HepG2 (cell line): ENCODE results near the gene SMCO4. TPM values are rescaled to one million over a fixed set of nuclear protein-coding genes. Genes with fewer than 3 reads are reported as not detected.

Experiments used
- ATAC-seq: fragments of 200-7000 bp; cut with Tn5 transposase; 3 replicates; pipeline ENCODE4 v1.9.1; 2020; ENCODE audit warnings: mild to moderate bottlenecking, moderate library complexity
- BruUV-seq: library from RNA; stranded (reverse); fragments of 400-500 nt; replicated peaks from 2 replicates; lab custom pipeline; 2021; lab: Mats Ljungman, UMichigan
- CTCF ChIA-PET: fragments of 300-600 bp; formaldehyde crosslinking; extraction: SDS; loops from one replicate; lab custom pipeline; 2021; ENCODE audit warnings: low total read pairs, inconsistent platforms, low intra/inter-chr PET ratio; lab: Yijun Ruan, JAX
- POLR2A ChIA-PET: fragments of 350-600 bp; sonication (Branson Sonifier 250); formaldehyde crosslinking; loops from one replicate; lab custom pipeline; 2020; ENCODE audit warnings: antibody characterized with exemption, inconsistent platforms; lab: Yijun Ruan, JAX
- DNase-seq: peaks from one replicate; pipeline ENCODE4 v3.0.0-alpha.2; 2015; ENCODE audit warnings: low spot score
- FAIRE-seq: peaks from 3 replicates; lab custom pipeline; 2011; peaks lifted over from hg19 to GRCh38; lab: Jason Lieb, UNC
- H2AFZ ChIP-seq: one replicate; pipeline ENCODE4 v1.6.1; 2011; ENCODE audit warnings: low read length, inconsistent platforms
- H3K27ac ChIP-seq: fragments of 300-600 bp; 3 replicates; pipeline ENCODE4 v1.8.0; 2011; ENCODE audit warnings: mixed run types, mild to moderate bottlenecking, mixed read lengths, low read length, inconsistent platforms; ENCODE audit not compliant: insufficient read depth; ENCODE audit errors: extremely low read length
- H3K27me3 ChIP-seq, 2 experiments: fragments of 200-600 bp in 1 of 2; 2 replicates in 1 of 2; 3 replicates in 1 of 2; pipeline versions ENCODE4 v1.6.0 to v1.8.0; 2011; ENCODE audit warnings: low read length in 2 of 2, mild to moderate bottlenecking in 2 of 2, moderate library complexity in 2 of 2, inconsistent platforms in 1 of 2; ENCODE audit not compliant: insufficient read depth in 2 of 2, control insufficient read depth in 1 of 2
- H3K36me3 ChIP-seq, 2 experiments: fragments of 200-600 bp in 1 of 2; replicated peaks in 1 of 2; 2 replicates in 1 of 2; 3 replicates in 1 of 2; pipeline versions ENCODE4 v1.5.1 to v1.8.0; 2011; ENCODE audit warnings: low read length in 2 of 2, inconsistent platforms in 1 of 2; ENCODE audit not compliant: insufficient read depth in 2 of 2, control insufficient read depth in 1 of 2
- H3K4me1 ChIP-seq: 2 replicates; pipeline ENCODE4 v1.5.1; 2012; ENCODE audit warnings: low read length, inconsistent platforms; ENCODE audit not compliant: insufficient read depth
- H3K4me2 ChIP-seq: 2 replicates; pipeline ENCODE4 v1.6.0; 2011; ENCODE audit warnings: low read depth, low read length, inconsistent platforms
- H3K4me3 ChIP-seq, 3 experiments: fragments of 200-600 bp in 1 of 3; sonication (generic), shearing (Covaris generic) in 1 of 3; replicated peaks in 1 of 3; 2 replicates each; pipeline ENCODE4 v1.5.1; 2011 to 2016; ENCODE audit warnings: low read length in 3 of 3, inconsistent platforms in 2 of 3, low read depth in 2 of 3, mild to moderate bottlenecking in 2 of 3, control low read depth in 1 of 3, mixed read lengths in 1 of 3; ENCODE audit not compliant: insufficient read depth in 1 of 3
- H3K79me2 ChIP-seq: one replicate; pipeline ENCODE4 v1.6.1; 2011; ENCODE audit warnings: low read length, inconsistent platforms; ENCODE audit not compliant: insufficient read depth
- H3K9ac ChIP-seq: 2 replicates; pipeline ENCODE4 v1.6.0; 2011; ENCODE audit warnings: mild to moderate bottlenecking, low read depth, low read length, inconsistent platforms; ENCODE audit not compliant: insufficient read depth
- H3K9me3 ChIP-seq: 2 replicates; pipeline ENCODE4 v1.5.1; 2012; ENCODE audit warnings: mild to moderate bottlenecking, low read length
- H4K20me1 ChIP-seq: 2 replicates; pipeline ENCODE4 v1.6.0; 2011; ENCODE audit warnings: inconsistent platforms, mild to moderate bottlenecking, low read length, moderate library complexity; ENCODE audit not compliant: insufficient read depth
- BCLAF1 ChIP-seq: fragments of 450-650 bp; IDR thresholded peaks from 2 replicates; pipeline ENCODE4 v1.6.1; 2017; ENCODE audit warnings: mild to moderate bottlenecking
- HNF4G ChIP-seq, 2 experiments: sonication (generic) in 1 of 2; formaldehyde crosslinking in 1 of 2; IDR thresholded peaks; 2 replicates each; pipeline versions ENCODE4 v1.4.0 to v1.6.1; 2011 to 2020; ENCODE audit warnings: borderline replicate concordance in 2 of 2, low read depth in 2 of 2, mild to moderate bottlenecking in 2 of 2, low read length in 1 of 2, missing genetic modification reagents in 1 of 2, moderate library complexity in 1 of 2
- IRF1 ChIP-seq: sonication (generic); formaldehyde crosslinking; IDR thresholded peaks from 2 replicates; pipeline ENCODE4 v1.4.0; 2020; ENCODE audit warnings: low read depth, mild to moderate bottlenecking, missing genetic modification reagents
- SAP130 ChIP-seq: IDR thresholded peaks from 2 replicates; pipeline ENCODE4 v1.6.1; 2016; ENCODE audit warnings: low read depth
- SMC3 ChIP-seq: IDR thresholded peaks from 2 replicates; pipeline ENCODE4 v1.6.1; 2011; ENCODE audit warnings: low read length, improper control_type of control experiment
- SPEN ChIP-seq: sonication (generic); formaldehyde crosslinking; IDR thresholded peaks from 2 replicates; pipeline ENCODE4 v1.5.1; 2020; ENCODE audit warnings: low read depth, mild to moderate bottlenecking, missing genetic modification reagents
- TFE3 ChIP-seq: IDR thresholded peaks from 2 replicates; pipeline ENCODE4 v1.6.1; 2016
- ZNF30 ChIP-seq: sonication (generic); formaldehyde crosslinking; IDR thresholded peaks from 2 replicates; pipeline ENCODE4 v1.5.0; 2020; ENCODE audit warnings: mild to moderate bottlenecking, missing genetic modification reagents
- ZNF749 ChIP-seq: sonication (generic); formaldehyde crosslinking; IDR thresholded peaks from 2 replicates; pipeline ENCODE4 v1.8.0; 2022; ENCODE audit warnings: mild to moderate bottlenecking, missing genetic modification reagents, moderate library complexity, borderline replicate concordance
- ZNF879 ChIP-seq: sonication (generic); formaldehyde crosslinking; IDR thresholded peaks from 2 replicates; pipeline ENCODE4 v1.8.1; 2023; ENCODE audit warnings: missing genetic modification reagents
- WGBS: methylation state at CpG from one replicate; pipeline ENCODE4 v1.1.6; 2017; ENCODE audit warnings: low lambda C conversion rate; 5-methylcytosine and 5-hydroxymethylcytosine counted together
- in situ Hi-C: cut with HindIII; loops from 2 replicates; pipeline ENCODE4 v1.10.0; 2017; ENCODE audit warnings: low pct_unique_long_range_greater_than_20kb; ENCODE audit not compliant: extremely low pct_ligation_motif_present
- intact Hi-C: fragments of 100-400 bp; cut with micrococcal nuclease; formaldehyde crosslinking; loops from one replicate; pipeline ENCODE4 v1.10.0; 2022; ENCODE audit not compliant: unreplicated experiment
- polyA plus RNA-seq, 8 experiments: library from polyadenylated mRNA; depleted of rRNA in 3 of 8; stranded (reverse) in 7 of 8; unstranded in 1 of 8; fragments of >200 nt; fragmentation: Illumina TruSeq in 4 of 8; extraction: Trizol in 4 of 8; gene quantifications; 2 replicates each; pipeline versions ENCODE4 v1.2.1 to v1.2.3, GENCODE V29; 2011 to 2016; ENCODE audit warnings: low read depth in 4 of 8, missing spikeins in 1 of 8, mixed read lengths in 1 of 8; ENCODE audit not compliant: insufficient read depth in 1 of 8
- total RNA-seq, 5 experiments: library from RNA; depleted of rRNA; stranded (reverse); fragments of >200 nt; fragmentation: Illumina TruSeq; extraction: Trizol; gene quantifications; 2 replicates each; pipeline ENCODE4 v1.2.3, GENCODE V29; 2016; ENCODE audit warnings: low read depth in 1 of 5
- TF ChIP-seq, protein P1 (sequence below), 2 experiments: sonication (generic) in 1 of 2; formaldehyde crosslinking in 1 of 2; IDR thresholded peaks; 2 replicates each; pipeline versions ENCODE4 v1.4.0 to v1.6.1; 2016 to 2020; ENCODE audit warnings: borderline replicate concordance in 1 of 2, low read depth in 1 of 2, mild to moderate bottlenecking in 1 of 2, missing genetic modification reagents in 1 of 2

SMCO4 gene
- total and polyA plus RNA-seq, 2 of the 13 experiments (the other 11 are each of a cell fraction or from before 2014, with no cell fraction given) = 10.6 to 28.5 TPM

- Histone ChIP-seq H3K4me1 (peaks cover 69% of the 10 kb centered on the region), H3K4me2 (no peak overlapping the region), H2AFZ (no peak overlapping the region), H4K20me1 (peaks cover 3% of the 10 kb centered on the region; the same call in 1 of the 2 replicates), H3K79me2 (peaks cover 17% of the 10 kb centered on the region), H3K27ac (no peak overlapping the region), H3K27me3 (no peaks in the 10 kb centered on the region), H3K9ac (no peak overlapping the region), H3K4me3 (no peak overlapping the region), H3K36me3 (no peaks in the 10 kb centered on the region), H3K9me3 (no peaks in the 10 kb centered on the region)
- DNase-seq (no peak), FAIRE-seq (no peak), ATAC-seq (no peak)
- ChIA-PET POLR2A (interaction anchor here (1.5 kb wide), 1 partner anchor 18 kb away, joined by 3 read pairs; no protein-coding TSS in a partner anchor), CTCF (no interaction called here)
- no TSS peak for BruUV-seq
- intact Hi-C loops = loop anchor here (2.0 kb wide), 1 partner anchor 17 kb away; no protein-coding TSS in a partner anchor
- in situ Hi-C loops = no loop called here
- WGBS = 81% methylated on average over 6 of the region's 6 CpGs
- no peak for TF ChIP-seq SPEN (CRISPR knock-in tag)
- TF ChIP-seq SMC3 = no peak
- no peak for TF ChIP-seq SAP130 (CRISPR knock-in tag)
- TF ChIP-seq IRF1 = no peak
- no peak for TF ChIP-seq HNF4G (IDR thresholded peaks at IDR 0.05; ENCODE audit: borderline replicate concordance, low read depth, low read length)
- no peak for TF ChIP-seq HNF4G (CRISPR knock-in tag; IDR thresholded peaks at IDR 0.05; ENCODE audit: borderline replicate concordance, low read depth)
- TF ChIP-seq BCLAF1 = no peak
- no peak for TF ChIP-seq ZNF30
- TF ChIP-seq ZNF749 (CRISPR knock-in tag) = no peak
- no peak for TF ChIP-seq ZNF879 (CRISPR knock-in tag)
- TF ChIP-seq TFE3 (CRISPR knock-in tag) = no peak
- TF ChIP-seq, protein P1, sequence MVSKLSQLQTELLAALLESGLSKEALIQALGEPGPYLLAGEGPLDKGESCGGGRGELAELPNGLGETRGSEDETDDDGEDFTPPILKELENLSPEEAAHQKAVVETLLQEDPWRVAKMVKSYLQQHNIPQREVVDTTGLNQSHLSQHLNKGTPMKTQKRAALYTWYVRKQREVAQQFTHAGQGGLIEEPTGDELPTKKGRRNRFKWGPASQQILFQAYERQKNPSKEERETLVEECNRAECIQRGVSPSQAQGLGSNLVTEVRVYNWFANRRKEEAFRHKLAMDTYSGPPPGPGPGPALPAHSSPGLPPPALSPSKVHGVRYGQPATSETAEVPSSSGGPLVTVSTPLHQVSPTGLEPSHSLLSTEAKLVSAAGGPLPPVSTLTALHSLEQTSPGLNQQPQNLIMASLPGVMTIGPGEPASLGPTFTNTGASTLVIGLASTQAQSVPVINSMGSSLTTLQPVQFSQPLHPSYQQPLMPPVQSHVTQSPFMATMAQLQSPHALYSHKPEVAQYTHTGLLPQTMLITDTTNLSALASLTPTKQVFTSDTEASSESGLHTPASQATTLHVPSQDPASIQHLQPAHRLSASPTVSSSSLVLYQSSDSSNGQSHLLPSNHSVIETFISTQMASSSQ (IDR thresholded peaks at IDR 0.05; ENCODE audit: low read depth) = no peak
- TF ChIP-seq, protein P1 (CRISPR knock-in tag; IDR thresholded peaks at IDR 0.05; ENCODE audit: borderline replicate concordance) = no peak
These were observed 19.0 kb downstream of the SMCO4 start for GRCh38 chr11:93524173-93524536.
